ENCODE results near the gene TNFRSF8.

GRCh38 chr1:12149791-12150175, 86.7 kb downstream of the TNFRSF8 start:
- TF ChIP-seq CTCF (IDR thresholded peaks at IDR 0.05): no peak
- TF ChIP-seq POLR2A (IDR thresholded peaks at IDR 0.05): no peak

All from adrenal gland (tissue), 5 donors.